GF-D8 (cell line): Measurements from ENCODE around the gene IL20RB.
"Not testable (repeated sequence)": the region's sequence is repeated elsewhere in the genome, so short reads cannot be mapped to it uniquely, and the experiment has no call there.

Experiments used
- DNase-seq: peaks from one replicate; lab custom pipeline; 2025; lab: John Stamatoyannopoulos, UW

IL20RB gene

DNA sequence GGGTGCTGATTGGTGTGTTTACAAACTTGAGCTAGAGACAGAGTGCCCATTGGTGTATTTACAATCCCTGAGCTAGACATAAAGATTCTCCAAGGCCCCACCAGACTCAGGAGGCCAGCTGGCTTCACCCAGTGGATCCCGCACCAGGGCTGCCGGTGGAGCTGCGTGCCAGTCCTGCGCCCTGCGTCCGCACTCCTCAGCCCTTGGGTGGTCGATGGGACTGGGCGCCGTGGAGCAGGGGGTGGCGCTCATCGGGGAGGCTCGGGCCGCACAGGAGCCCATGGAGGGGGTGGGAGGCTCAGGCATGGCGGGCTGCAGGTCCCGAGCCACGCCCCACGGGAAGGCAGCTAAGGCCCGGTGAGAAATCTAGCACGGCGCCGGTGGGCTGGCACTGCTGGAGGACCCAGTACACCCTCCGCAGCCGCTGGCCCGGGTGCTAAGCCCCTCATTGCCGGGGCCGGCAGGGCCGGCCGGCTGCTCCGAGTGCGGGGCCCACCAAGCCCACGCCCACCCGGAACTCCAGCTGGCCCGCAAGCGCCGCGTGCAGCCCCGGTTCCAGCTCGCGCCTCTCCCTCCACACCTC, 29.7 kb downstream of the IL20RB start:
- not testable (repeated sequence) for DNase-seq

DNA sequence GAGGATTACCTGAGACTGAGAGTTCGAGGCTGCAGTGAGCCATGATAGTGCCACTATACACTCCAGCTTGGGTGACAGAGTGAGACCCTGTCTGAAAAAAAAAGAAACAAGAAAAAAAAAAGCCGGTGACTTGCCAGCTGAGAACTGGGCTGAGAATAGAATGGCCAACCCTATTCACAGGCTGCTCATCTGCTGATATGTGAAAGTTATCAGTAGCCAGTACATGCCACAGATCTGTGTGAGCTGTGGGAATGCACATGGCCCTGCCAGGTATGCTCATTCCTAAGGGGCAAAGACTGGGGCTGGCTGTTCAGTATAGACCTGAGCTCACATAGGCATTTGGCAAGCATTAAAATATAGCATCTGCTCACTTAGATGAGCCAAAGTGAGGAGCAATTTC, 30.9 kb downstream of the IL20RB start:
- DNase-seq, result no peak

DNA sequence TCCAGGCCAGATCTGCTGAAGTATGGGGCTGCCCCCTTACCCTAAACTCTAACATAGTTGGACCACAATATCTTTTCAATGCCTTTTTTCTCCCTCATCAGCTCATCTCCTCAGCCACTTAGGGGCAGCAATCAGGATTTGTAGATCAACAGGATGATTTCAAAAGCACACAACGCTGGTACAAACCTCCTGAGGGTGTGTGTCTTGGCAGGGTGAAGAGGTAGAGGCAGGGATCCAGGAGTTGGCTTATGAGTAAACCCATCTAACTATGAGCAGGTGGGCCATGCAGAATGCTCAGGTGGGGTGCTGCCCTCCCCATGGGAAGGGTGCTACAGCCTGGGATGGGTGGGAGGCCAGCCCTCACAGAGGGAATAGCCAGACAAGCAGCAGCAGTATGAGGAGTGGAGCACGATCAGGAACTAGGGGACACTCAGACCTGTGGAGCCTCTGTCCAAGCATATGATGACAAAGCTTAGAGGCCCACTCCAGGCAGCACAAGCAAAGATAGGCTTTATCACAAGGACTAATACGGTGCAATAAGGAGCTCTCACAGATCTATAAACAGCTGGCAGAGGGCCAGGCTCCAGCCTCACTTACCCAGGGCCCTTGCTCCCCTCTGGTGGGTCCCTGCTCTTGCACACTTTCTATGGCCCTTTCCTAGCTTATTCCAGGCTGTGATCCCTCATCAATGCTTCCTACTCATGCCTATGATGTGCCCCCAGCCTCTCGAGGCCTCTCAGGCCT, 32.2 kb downstream of the IL20RB start:
- DNase-seq, result no peak

DNA sequence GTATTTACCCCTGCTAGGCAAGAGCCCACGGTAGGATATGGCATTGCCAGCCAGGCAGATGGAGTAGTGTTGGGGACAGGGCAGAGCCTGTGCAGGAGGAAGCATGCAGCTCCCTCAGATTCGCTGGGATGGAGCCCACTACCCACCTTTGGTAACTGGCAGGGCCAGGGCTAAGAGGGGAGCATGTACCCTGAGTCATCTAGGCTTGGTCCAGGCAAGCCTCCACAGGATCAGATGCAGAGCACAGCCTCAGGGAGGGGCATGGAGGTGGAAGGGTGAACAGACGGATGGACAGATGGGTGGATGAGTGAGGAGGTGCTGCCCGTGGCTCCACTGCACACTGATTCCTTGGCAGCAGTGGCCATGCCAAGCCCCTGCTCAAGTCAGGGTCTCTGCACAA, 33.0 kb downstream of the IL20RB start:
- DNase-seq, result no peak

DNA sequence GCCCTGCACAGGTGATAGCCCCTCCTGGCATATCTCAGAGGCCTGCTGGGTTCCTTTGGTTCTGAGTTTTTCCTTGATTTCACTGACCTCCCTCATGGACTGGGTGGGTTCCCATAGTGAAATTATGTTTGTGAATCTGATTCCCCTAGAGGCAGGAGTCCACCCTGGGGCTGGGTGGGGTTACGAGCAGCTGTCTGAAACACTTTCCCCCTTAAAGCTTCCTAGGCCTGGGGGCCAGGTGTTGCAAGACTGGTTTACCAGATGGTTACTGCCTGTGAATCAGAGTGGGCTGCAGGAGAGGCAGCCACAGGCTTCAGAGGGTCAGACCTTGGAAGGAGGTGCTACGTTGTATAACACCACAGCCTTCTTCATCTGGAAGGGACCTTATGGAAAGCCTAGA, 34.3 kb downstream of the IL20RB start:
- DNase-seq, result no peak

DNA sequence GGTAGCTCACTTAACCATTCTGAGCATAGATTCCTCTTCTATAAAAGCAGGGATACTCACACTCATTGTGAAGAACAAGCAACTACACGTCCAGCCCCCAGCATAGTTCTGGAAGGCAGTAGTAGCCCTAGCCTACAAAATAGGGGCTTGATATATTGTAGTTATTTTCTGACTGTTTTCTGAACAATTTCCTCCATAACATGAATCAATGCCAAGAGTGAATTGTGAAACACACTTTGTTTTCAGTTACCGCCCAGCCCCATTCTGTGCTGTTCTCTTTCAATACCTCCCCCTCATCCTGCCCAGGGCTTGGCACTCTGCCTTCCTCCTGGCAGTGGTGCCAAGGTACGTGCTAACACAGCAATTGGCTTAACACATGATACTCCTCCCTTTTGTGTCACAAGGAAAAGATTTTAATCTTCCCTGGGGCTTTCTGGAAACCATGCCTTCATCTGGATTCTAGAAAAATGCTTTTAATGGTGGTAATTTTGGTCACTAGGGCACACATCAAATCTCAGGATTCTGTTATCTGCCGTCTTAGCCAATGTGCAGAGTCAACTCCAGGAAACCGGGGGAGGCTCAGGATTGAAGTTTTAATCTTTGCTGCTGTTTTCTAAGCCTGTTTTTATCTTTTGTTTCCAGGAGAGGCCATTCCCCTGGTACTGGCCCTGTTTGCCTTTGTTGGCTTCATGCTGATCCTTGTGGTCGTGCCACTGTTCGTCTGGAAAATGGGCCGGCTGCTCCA, 37.2 kb downstream of the IL20RB start:
- no peak for DNase-seq

DNA sequence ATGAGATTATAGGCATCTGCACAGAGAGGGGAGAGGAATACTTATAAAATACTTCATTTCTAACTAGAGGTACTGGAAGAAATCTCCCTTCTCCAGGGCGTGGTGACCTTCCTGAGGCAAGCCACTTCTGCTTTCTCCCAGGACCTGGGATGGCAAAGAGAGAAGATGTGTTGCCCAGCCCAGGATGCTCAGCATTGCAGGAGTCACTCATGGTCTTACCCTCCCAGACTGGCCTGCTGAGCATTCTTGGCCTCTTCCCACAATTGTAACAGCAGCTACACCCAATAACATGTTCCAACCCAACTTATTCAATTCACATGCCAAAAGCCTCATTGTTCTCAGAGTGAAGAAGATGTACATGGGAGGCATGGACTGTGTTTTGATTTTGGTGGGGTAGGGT, 37.9 kb downstream of the IL20RB start:
- no peak for DNase-seq

DNA sequence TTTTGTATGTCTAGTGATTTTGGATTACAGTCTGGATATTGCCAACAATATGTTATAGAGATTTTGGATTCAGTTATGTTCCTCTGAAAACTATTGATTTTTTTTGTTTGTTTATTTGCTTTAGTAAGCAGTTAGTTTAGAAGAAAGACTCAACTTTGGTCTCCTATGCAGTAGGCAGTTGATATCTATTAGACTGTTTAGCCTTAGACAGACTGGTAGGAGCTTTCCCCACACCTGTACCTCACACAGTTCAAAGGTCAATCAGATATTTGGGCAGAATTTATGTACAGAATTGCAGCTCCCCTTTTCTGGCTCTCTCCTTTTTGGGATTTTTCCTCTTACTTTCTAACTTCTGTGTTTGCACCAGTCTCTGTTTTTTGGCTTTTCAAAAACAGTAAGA, 42.3 kb downstream of the IL20RB start:
- no peak for DNase-seq

DNA sequence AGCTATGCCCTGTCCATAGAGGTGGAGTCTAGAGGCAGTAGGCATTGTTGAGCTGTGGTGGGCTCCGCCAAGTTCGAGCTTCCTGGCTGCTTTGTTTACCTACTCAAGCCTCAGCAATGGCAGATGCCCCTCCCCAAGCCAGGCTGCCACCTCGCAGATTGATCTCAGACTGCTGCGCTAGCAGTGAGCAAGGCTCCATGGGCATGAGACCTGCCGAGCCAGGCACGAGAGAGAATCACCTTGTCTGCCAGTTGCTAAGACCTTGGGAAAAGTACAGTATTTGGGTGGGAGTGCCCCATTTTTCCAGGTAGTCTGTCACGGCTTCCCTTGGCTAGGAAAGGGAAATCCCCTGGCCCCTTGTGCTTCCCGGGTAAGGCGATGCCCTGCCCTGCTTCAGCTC, 49.6 kb downstream of the IL20RB start:
- DNase-seq, result not testable (repeated sequence)

DNA sequence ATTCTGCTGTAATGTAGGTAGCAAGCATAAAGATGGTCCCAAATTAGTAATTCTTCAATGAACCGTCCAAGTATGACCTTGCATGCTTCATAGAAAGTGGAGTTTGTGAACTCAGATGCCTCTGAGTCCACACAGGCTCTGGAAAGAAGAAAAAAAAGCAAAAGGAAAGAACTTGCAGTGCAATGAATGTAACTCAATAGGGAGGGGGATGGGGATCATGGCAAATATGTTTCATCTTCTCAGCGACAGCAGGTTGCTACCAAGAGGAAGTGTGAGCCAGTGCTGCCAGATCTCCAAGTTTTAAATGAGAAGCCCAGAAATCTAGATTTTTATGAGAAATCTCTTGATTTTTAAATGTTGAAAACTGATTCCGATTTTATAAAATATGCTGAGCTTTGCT, 50.3 kb downstream of the IL20RB start:
- DNase-seq, result no peak

DNA sequence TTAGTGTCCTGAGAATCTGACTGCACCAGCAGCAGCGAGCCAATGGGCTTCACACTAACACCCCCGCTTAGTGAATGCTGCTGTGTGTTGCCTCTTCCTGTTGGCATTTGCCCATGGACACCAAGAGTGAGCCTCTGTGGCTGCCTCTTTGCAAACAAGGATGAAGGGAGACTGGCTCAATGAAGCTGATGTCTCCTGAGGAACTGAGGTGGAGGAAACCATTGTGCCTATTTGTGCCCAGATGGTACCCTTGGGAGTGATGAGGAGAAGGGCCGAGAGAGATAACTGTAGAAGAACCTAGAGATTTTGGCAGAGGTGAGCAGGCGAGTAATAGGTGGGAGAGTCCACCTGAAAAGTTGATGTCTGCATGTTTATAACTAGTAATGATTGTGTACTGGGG, 51.2 kb downstream of the IL20RB start:
- DNase-seq, result no peak

DNA sequence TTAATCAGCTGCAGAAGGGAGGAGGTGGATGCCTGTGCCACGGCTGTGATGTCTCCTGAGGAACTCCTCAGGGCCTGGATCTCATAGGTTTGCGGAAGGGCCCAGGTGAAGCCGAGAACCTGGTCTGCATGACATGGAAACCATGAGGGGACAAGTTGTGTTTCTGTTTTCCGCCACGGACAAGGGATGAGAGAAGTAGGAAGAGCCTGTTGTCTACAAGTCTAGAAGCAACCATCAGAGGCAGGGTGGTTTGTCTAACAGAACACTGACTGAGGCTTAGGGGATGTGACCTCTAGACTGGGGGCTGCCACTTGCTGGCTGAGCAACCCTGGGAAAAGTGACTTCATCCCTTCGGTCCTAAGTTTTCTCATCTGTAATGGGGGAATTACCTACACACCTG, 52.4 kb downstream of the IL20RB start:
- DNase-seq, result no peak

DNA sequence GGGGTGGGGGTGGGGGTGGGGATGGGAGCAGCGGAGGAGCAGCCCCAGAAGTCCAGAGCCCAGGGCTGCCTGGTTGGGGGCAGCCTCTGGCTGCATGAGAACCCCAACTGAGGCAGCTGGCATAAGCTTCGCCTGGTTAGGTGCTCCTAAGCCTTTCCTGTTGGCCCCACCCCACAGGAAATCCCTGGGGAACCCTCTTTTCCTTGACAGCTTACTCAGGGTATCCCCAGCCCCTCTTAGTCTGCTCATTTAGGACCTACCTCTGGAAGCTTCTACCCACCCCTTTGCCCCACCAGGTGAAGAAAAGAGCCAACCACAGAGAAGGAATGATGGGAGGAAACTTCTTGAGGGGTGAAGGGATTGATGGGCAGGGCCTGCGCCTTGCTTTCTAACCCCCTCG, 53.4 kb downstream of the IL20RB start:
- DNase-seq, result no peak

DNA sequence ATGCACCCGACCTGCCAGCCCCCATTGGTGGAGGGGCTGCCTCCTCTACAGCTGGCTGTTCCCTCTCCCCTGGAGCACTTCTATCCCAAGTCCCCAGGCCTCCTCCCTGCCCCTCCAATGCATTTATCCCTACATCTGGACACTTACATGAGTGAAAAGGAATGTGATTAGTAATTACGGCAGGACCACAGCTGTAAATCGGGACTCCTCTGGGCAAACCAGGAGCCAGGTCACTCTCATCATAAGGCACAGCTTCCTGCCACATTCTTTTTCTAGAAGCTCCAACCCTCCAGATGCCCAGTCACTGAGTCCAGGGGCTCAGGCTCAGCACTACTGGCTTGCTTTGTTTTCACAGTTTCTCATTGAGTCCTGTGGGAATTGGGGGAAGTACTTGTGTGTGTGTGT, 54.3 kb downstream of the IL20RB start:
- DNase-seq, result no peak

DNA sequence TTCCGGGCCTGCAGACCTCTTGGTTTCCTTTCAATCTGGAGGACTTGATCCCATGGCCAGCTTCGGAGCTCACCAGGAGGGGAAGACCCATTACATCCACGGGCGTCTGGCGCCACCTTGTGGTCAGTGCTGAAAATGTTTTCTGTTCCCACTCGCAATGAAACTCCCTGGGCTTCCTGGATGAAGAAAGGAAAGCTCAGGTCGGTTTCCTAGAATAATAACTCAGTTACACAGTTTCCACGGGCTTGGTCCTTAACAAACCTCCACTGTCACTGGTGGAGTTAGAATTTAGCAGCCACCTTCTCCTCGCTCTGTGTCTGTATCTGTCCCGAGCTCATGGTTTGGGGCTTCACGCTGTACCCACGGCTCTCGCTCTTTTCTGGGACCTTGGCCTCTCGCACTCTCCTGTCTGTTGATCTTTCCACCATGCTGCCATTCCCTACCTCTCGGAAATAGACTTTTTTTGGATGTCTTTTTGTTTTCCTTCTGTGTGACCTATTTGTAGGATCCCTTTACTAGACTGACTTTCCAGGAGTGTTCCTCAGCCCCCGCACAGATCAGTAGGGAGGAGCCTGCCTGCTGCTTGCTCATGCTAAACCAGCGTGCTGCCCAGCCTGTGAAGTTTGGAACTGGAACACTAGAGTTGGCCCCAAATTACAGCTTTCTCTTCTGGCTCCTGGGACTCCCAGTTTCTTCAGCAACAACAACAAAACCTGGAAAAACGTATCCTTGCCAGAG, 56.3 kb downstream of the IL20RB start:
- DNase-seq, result peak; percentile 55

DNA sequence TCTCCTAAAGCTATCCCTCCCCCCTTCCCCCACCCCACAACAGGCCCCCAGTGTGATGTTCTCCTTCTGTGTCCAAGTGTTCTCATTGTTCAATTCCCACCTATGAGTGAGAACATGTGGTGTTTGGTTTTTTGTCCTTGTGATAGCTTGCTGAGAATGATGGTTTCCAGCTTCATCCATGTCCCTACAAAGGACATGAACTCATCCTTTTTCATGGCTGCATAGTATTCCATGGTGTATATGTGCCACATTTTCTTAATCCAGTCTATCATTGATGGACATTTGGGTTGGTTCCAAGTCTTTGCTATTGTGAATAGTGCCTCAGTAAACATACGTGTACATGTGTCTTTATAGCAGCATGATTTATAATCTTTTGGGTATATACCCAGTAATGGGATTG, 59.5 kb downstream of the IL20RB start:
- not testable (repeated sequence) for DNase-seq

DNA sequence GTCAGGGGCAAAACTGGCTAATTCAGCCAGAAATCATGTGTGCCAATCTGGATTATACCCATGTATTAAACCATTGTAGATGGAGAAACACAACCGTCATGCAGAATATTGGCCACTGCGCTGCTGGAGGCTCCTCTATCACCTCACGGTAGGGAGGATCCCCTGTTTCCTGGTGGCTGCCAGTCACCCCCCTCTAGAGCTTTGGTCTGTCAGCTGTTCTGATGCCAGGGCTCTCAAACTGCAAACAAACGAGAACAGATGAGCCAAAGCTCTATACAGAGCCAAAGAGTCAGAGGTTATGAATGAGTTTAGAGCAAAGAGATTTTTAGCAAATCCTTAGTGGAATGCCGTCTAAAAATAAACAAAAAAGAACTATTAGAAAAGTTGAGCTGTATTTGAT, 62.5 kb downstream of the IL20RB start:
- DNase-seq, result no peak

DNA sequence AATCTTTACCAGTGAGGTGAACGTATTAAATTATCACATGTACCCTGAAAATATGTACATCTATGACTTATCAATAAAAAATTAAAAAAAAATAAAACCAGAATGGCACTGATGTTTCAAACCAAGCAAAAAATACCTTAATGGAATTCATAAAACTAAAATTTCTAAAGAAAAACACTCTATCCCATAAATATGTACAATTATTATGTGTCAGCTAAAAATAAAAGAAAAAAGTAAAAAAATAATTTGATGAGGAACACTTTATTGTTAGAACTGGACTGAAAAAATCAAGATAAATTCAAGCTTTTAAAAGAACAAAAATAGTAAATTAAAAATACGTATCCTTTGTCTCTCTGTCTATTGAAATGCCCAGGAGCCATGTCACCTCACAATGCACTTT, 63.1 kb downstream of the IL20RB start:
- no peak for DNase-seq

DNA sequence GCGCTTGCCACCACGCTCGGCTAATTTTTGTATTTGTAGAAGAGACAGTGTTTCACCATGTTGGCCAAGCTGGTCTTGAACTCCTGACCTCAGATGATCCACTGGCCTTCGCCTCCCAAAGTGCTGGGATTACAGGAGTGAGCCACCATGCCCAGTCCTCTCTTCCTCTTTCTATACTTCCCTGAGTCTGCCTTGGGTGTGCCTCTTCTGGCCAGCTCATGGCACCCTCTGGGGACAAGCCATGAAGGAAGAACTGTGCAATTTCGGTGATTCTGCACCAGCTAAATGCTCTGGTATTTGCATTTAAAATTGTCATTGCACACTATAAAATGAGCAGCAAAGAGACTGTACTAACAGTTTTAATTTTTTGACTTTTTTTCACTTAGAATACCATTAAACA, 66.6 kb downstream of the IL20RB start:
- DNase-seq, result no peak

DNA sequence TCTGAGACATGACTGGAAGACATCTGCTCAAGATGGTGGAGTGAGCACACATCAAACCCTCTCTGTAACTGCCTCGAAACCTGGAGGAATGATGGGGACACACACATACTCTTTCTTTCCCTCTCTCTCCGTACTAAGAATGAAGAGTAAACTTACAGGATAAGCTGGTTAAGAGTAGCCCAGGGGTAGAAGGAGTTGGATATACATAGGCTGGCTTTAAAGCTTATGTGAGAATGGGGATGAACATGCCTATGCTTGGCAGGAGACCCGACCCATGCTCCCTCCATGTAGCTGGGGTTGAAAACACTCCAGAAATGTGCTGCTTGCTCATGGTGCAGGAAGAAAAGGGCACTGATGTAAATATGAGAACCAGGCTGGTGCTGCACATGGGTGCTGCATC, 68.9 kb downstream of the IL20RB start:
- DNase-seq, result no peak

DNA sequence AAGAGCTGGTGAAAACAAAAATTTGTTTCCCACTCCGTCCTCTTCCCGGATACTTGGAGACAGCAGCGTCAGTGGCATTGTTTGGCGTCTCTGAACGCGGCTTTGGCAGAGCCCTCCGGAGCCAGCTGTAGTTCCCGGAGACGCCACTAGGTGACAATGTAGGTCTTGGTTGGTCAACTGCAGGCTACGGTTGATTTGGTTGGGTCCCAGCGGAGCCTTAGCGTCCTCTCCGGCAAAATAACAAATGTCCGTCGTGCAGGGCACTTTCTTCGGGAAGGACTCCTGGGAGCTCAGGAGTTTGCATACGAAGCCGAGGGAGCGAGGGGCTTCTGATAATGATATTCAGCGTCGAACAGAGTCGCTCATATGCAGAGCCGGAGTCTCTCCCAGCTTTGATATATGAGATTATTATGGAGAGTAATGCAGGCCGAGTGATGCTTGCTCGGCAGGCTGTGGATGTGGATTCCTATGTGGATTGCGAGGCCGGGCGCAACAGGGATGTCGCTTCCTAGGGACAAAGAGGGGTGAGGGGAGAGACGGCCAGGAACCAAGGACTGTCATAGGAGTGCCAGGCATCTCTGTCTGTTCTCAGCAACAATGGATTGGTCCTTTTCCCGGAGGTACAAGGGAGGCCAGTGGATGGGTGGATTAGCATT, 74.8 kb downstream of the IL20RB start:
- no peak for DNase-seq

DNA sequence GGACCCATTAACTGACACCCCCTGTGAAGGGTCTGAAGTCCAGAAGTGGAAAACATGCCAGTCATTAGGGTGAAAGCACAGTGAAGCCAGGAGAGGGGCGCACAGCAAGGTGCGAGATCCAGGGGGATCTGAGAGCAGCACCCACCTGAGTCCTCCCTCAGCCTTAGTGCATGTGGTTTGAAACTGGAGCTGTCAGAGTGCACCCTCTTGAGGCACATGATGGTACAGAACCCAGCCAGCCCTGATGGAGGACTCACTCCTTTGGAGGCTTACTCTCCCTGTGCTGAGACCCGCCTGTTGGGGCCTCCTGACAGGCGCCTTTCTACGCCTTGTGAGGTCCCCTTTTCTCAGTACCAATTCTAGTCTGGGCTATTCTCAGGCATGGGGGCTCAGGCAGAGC, 77.8 kb downstream of the IL20RB start:
- DNase-seq, result no peak
